ENCODE data around the gene AGTRAP.

AGTRAP gene

DNA sequence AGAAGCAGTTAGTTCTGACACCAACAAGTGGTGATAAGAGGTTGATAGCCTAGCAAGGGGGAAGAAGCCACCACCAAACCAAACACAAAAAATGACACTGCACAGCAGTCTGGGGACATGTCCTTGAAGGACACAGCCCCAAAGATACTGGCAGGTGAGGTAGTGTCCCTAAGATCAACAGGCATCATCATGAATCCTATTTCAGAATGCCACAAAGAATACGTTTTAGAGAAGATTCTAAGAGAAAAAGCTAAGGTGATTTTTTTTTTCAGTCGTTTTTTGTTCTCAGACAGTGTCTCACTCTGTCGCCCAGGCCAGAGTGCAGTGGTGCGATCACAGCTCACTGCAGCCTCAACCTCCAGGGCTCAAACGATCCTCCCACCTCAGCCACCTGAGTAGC lies 50.2 kb downstream of the AGTRAP start:
- H4K20me1 ChIP-seq (ENCODE audit: insufficient read depth, low read length), result no peaks in the 10 kb centered on the region
- no peak overlapping the region for H3K4me3 ChIP-seq (ENCODE audit: low read depth in 1 of 2, low read length in 2 of 2)
- no peak overlapping the region for H3K9ac ChIP-seq (ENCODE audit: low read depth, low read length)
- no peak for ATAC-seq (ENCODE audit: insufficient read depth, low read depth)
- no peak overlapping the region for H3K27ac ChIP-seq (ENCODE audit: low read length)
- H3K79me2 ChIP-seq (ENCODE audit: insufficient read depth, low read length), result no peaks in the 10 kb centered on the region
- H3K36me3 ChIP-seq (ENCODE audit: insufficient read depth, low read length), result 0 out of 2 replicates have a peak, but pooled peaks cover 4% of the 10 kb centered on the region
- no peak overlapping the region for H2AFZ ChIP-seq (ENCODE audit: low read depth, low read length)
- H3K4me2 ChIP-seq (ENCODE audit: insufficient read depth, low read length), result no peak overlapping the region
- DNase-seq, result no peak
- TF ChIP-seq, protein P1, sequence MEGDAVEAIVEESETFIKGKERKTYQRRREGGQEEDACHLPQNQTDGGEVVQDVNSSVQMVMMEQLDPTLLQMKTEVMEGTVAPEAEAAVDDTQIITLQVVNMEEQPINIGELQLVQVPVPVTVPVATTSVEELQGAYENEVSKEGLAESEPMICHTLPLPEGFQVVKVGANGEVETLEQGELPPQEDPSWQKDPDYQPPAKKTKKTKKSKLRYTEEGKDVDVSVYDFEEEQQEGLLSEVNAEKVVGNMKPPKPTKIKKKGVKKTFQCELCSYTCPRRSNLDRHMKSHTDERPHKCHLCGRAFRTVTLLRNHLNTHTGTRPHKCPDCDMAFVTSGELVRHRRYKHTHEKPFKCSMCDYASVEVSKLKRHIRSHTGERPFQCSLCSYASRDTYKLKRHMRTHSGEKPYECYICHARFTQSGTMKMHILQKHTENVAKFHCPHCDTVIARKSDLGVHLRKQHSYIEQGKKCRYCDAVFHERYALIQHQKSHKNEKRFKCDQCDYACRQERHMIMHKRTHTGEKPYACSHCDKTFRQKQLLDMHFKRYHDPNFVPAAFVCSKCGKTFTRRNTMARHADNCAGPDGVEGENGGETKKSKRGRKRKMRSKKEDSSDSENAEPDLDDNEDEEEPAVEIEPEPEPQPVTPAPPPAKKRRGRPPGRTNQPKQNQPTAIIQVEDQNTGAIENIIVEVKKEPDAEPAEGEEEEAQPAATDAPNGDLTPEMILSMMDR (IDR thresholded peaks at IDR 0.05; ENCODE audit: borderline replicate concordance, extremely low read depth, low read length, poor library complexity, severe bottlenecking), result no peak
- no peak for TF ChIP-seq EZH2 (IDR thresholded peaks at IDR 0.05; ENCODE audit: borderline replicate concordance, low read depth, low read length, severe bottlenecking)
- H3K9me3 ChIP-seq (ENCODE audit: insufficient read depth, low read length, severe bottlenecking), result no peaks in the 10 kb centered on the region
- H3K27me3 ChIP-seq (ENCODE audit: insufficient read depth, low read length, poor library complexity), result no peaks in the 10 kb centered on the region
- no peaks in the 10 kb centered on the region for H3K4me1 ChIP-seq (ENCODE audit: insufficient read depth, low read length)

DNA sequence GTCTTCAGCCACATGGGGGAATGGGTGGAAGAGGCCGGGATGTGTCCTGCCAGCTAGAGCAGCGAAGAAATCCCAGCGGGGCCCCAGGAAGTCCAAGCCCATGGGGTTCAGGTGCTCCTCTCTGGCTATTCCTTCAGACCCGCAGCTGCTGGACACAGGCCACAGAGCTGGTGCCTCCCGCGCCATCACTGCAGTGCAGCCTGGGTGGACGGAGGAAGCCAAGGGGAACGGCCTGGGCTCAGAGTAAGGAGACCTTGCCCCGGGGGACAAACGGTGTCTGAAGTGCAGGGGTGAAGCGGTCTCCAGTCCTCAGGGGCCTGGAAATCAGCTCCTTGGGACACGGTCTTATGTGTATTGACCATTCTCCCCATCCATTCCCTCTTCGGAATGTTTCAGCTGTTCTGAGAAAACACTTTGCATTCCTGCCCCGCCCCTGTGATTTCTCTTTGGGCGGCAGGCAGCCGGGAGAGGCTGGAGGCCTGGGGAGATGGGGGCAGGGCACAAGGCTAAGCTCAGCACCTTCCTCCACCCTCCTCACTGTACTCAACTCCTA lies 51.4 kb downstream of the AGTRAP start:
- Histone ChIP-seq H4K20me1 (ENCODE audit: insufficient read depth, low read length) (no peaks in the 10 kb centered on the region), H3K79me2 (ENCODE audit: insufficient read depth, low read length) (no peaks in the 10 kb centered on the region), H3K9ac (ENCODE audit: low read depth, low read length) (no peak overlapping the region), H3K9me3 (ENCODE audit: insufficient read depth, low read length, severe bottlenecking) (no peaks in the 10 kb centered on the region), H3K4me2 (ENCODE audit: insufficient read depth, low read length) (no peak overlapping the region), H3K27ac (ENCODE audit: low read length) (no peak overlapping the region), H3K4me1 (ENCODE audit: insufficient read depth, low read length) (no peaks in the 10 kb centered on the region), H3K4me3 (ENCODE audit: low read depth in 1 of 2, low read length in 2 of 2) (no peak overlapping the region), H3K36me3 (ENCODE audit: insufficient read depth, low read length) (0 out of 2 replicates have a peak, but pooled peaks cover 6% of the 10 kb centered on the region), H2AFZ (ENCODE audit: low read depth, low read length) (no peak overlapping the region), H3K27me3 (ENCODE audit: insufficient read depth, low read length, poor library complexity) (no peaks in the 10 kb centered on the region)
- DNase-seq (no peak), ATAC-seq (ENCODE audit: insufficient read depth, low read depth) (no peak)
- TF ChIP-seq EZH2 (IDR thresholded peaks at IDR 0.05; ENCODE audit: borderline replicate concordance, low read depth, low read length, severe bottlenecking), result no peak
- TF ChIP-seq, protein P1 (IDR thresholded peaks at IDR 0.05; ENCODE audit: borderline replicate concordance, extremely low read depth, low read length, poor library complexity, severe bottlenecking), result no peak

DNA sequence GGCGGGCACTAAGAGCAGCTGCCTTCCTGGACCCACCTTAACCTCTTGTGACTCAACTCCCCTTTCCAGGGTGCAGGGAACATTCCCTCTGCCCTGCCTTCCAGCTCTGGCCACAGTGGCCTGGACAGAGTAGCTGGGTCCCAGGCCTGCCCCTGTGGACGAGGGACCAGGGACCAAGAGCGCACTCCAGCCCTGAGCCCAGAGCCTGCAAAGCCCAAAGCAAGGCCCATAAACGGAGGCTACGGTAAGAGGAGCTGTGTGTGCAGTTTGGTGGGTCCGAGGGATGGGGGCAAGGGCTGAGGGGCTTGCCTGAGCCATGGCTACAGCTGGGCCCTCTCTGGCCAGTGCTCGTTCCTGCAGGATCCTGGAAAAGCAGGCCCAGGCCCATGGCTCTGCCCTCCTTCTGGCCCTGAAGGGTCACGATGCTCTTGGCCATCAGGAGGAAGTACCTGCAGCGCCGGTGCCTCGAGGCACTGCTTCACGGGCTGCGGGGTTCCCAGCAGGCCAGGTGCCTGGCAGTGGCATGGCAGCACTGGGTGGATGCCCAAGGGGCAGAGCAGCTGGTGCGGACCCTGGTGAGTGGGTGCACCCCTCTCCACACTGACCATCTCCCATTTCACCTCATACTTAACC lies 52.0 kb downstream of the AGTRAP start:
- Histone ChIP-seq H3K4me1 (ENCODE audit: insufficient read depth, low read length) (no peaks in the 10 kb centered on the region), H3K27me3 (ENCODE audit: insufficient read depth, low read length, poor library complexity) (no peaks in the 10 kb centered on the region), H3K9me3 (ENCODE audit: insufficient read depth, low read length, severe bottlenecking) (no peaks in the 10 kb centered on the region), H4K20me1 (ENCODE audit: insufficient read depth, low read length) (no peaks in the 10 kb centered on the region), H3K9ac (ENCODE audit: low read depth, low read length) (no peak overlapping the region), H3K4me3 (ENCODE audit: low read depth in 1 of 2, low read length in 2 of 2) (no peak overlapping the region), H3K79me2 (ENCODE audit: insufficient read depth, low read length) (no peaks in the 10 kb centered on the region), H3K36me3 (ENCODE audit: insufficient read depth, low read length) (0 out of 2 replicates have a peak, but pooled peaks cover 8% of the 10 kb centered on the region), H3K27ac (ENCODE audit: low read length) (no peak overlapping the region), H3K4me2 (ENCODE audit: insufficient read depth, low read length) (no peak overlapping the region), H2AFZ (ENCODE audit: low read depth, low read length) (no peak overlapping the region)
- DNase-seq (no peak), ATAC-seq (ENCODE audit: insufficient read depth, low read depth) (no peak)
- no peak for TF ChIP-seq EZH2 (IDR thresholded peaks at IDR 0.05; ENCODE audit: borderline replicate concordance, low read depth, low read length, severe bottlenecking)
- TF ChIP-seq, protein P1 (IDR thresholded peaks at IDR 0.05; ENCODE audit: borderline replicate concordance, extremely low read depth, low read length, poor library complexity, severe bottlenecking), result no peak

All from DND-41 (cell line).